Stomach (tissue), 9 donors: Measurements from ENCODE around the gene AKT1. TPM values are rescaled to one million over a fixed set of nuclear protein-coding genes. Genes with fewer than 3 reads are reported as not detected.

Source experiments
- DNase-seq, 2 donors: peaks; one replicate each; pipeline versions ENCODE4 v3.0.0 to v3.0.0-alpha.2; 2013 to 2019
- H3K27ac ChIP-seq, 5 donors: fragments of 200-600 bp in 4 of 5; sonication (generic) in 4 of 5; one replicate each; pipeline ENCODE4 v1.5.1; 2013 to 2019; ENCODE audit warnings: mild to moderate bottlenecking in 1 of 5, moderate library complexity in 1 of 5
- H3K27me3 ChIP-seq, 3 donors: fragments of 200-600 bp; sonication (generic); one replicate each; pipeline ENCODE4 v1.5.1; 2017 to 2019; ENCODE audit warnings: mixed run types in 1 of 3
- H3K36me3 ChIP-seq, 4 donors: fragments of 200-600 bp; sonication (generic); 1 replicate in 3 of 4; 2 replicates in 1 of 4; pipeline ENCODE4 v1.5.1; 2016 to 2019
- H3K4me1 ChIP-seq, 4 donors: fragments of 200-600 bp; sonication (generic); one replicate each; pipeline ENCODE4 v1.5.1; 2016 to 2019
- H3K4me3 ChIP-seq, 4 donors: fragments of 200-600 bp; sonication (generic) in 3 of 4; one replicate each; pipeline ENCODE4 v1.5.1; 2016 to 2019; ENCODE audit warnings: mild to moderate bottlenecking in 1 of 4
- H3K9me3 ChIP-seq, 4 donors: fragments of 200-600 bp; sonication (generic); one replicate each; pipeline ENCODE4 v1.5.1; 2016 to 2019
- EP300 ChIP-seq: sonication (generic); formaldehyde crosslinking; IDR thresholded peaks from one replicate; pipeline ENCODE4 v1.6.1; 2017; ENCODE audit warnings: antibody characterized with exemption
- POLR2A ChIP-seq, 4 donors: fragments of 450-650 bp; IDR thresholded peaks; one replicate each; pipeline ENCODE4 v1.6.1; 2016; ENCODE audit warnings: antibody characterized with exemption in 4 of 4, control low read depth in 2 of 4, mild to moderate bottlenecking in 1 of 4, moderate library complexity in 1 of 4
- POLR2AphosphoS5 ChIP-seq, 3 donors: sonication (generic); formaldehyde crosslinking; IDR thresholded peaks; one replicate each; pipeline ENCODE4 v1.6.1; 2016; ENCODE audit warnings: antibody characterized with exemption in 3 of 3
- WGBS, 5 donors: extraction: QIAGEN DNeasy Blood & Tissue Kit in 3 of 5; methylation state at CpG; one replicate each; pipeline versions ENCODE4 v1.1.5 to v1.1.7; 2013 to 2018; 5-methylcytosine and 5-hydroxymethylcytosine counted together
- intact Hi-C: fragments of 100-400 bp; cut with DNase I; formaldehyde crosslinking; loops from one replicate; pipeline ENCODE4 v1.15.1; 2023; ENCODE audit warnings: low total_unique reads
- polyA plus RNA-seq, 3 donors: library from polyadenylated mRNA; stranded (reverse); fragments of 200-250 nt; gene quantifications; one replicate each; pipeline ENCODE4 v1.2.3, GENCODE V29; 2013
- total RNA-seq, 5 donors: library from RNA; depleted of rRNA; stranded (reverse); fragments of >200 nt; gene quantifications; one replicate each; pipeline versions ENCODE4 v1.1.0 to v1.2.3, GENCODE V29; 2014 to 2016
- TF ChIP-seq, protein P1 (sequence below), 7 experiments: fragments of 450-650 bp in 4 of 7; fragments of 200-600 bp in 3 of 7; sonication (generic) in 3 of 7; IDR thresholded peaks; one replicate each; pipeline ENCODE4 v1.5.1; 2016 to 2019; ENCODE audit warnings: antibody characterized with exemption in 7 of 7, control low read depth in 2 of 7, mild to moderate bottlenecking in 1 of 7
- donor health status: healthy with polysubstance abuse.
- donor health status: Bipolar disorder and iron deficiency.
- donor health status: healthy.

Gene AKT1
- total and polyA plus RNA-seq, 8 donors, result 85.2 to 292 (median 113) TPM

DNA sequence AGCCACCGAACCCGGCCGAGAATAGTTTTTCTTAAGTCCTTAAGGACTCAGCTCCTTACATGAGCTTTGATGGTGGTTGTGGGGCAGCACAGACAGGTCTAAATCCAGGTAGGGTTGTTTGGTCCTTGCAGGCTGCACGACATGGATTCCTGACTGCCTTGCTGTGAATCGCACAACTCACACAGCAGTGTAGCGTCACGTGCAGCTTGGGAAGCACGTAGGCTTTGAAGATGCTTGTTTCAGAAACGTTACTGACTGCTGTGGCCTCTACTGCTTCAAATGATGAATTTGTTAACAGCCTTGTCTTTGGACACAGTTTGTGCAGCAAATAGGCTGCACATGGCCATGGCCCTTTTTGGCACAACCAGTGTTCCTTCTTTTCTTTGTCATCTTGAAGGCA lies 35.2 kb upstream of the AKT1 start:
- H3K9me3 ChIP-seq, result no peaks in the 10 kb centered on the region
- WGBS, 5 donors, result 65 to 77% (median 74%) methylated on average over 9 of the region's 9 CpGs
- H3K27me3 ChIP-seq, result peaks cover 0 to 12% (median 0%) of the 10 kb centered on the region in 3 donors
- no peak for DNase-seq
- intact Hi-C loops, result no loop called here
- peaks cover 16 to 23% (median 19%) of the 10 kb centered on the region in 4 donors for H3K4me1 ChIP-seq
- no peak overlapping the region for H3K4me3 ChIP-seq
- H3K36me3 ChIP-seq, result no peaks in the 10 kb centered on the region
- no peak for TF ChIP-seq POLR2A (IDR thresholded peaks at IDR 0.05)
- TF ChIP-seq, protein P1, sequence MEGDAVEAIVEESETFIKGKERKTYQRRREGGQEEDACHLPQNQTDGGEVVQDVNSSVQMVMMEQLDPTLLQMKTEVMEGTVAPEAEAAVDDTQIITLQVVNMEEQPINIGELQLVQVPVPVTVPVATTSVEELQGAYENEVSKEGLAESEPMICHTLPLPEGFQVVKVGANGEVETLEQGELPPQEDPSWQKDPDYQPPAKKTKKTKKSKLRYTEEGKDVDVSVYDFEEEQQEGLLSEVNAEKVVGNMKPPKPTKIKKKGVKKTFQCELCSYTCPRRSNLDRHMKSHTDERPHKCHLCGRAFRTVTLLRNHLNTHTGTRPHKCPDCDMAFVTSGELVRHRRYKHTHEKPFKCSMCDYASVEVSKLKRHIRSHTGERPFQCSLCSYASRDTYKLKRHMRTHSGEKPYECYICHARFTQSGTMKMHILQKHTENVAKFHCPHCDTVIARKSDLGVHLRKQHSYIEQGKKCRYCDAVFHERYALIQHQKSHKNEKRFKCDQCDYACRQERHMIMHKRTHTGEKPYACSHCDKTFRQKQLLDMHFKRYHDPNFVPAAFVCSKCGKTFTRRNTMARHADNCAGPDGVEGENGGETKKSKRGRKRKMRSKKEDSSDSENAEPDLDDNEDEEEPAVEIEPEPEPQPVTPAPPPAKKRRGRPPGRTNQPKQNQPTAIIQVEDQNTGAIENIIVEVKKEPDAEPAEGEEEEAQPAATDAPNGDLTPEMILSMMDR (IDR thresholded peaks at IDR 0.05), result no peak
- no peak for TF ChIP-seq POLR2AphosphoS5 (IDR thresholded peaks at IDR 0.05)
- TF ChIP-seq EP300, result no peak
- no peak overlapping the region for H3K27ac ChIP-seq

DNA sequence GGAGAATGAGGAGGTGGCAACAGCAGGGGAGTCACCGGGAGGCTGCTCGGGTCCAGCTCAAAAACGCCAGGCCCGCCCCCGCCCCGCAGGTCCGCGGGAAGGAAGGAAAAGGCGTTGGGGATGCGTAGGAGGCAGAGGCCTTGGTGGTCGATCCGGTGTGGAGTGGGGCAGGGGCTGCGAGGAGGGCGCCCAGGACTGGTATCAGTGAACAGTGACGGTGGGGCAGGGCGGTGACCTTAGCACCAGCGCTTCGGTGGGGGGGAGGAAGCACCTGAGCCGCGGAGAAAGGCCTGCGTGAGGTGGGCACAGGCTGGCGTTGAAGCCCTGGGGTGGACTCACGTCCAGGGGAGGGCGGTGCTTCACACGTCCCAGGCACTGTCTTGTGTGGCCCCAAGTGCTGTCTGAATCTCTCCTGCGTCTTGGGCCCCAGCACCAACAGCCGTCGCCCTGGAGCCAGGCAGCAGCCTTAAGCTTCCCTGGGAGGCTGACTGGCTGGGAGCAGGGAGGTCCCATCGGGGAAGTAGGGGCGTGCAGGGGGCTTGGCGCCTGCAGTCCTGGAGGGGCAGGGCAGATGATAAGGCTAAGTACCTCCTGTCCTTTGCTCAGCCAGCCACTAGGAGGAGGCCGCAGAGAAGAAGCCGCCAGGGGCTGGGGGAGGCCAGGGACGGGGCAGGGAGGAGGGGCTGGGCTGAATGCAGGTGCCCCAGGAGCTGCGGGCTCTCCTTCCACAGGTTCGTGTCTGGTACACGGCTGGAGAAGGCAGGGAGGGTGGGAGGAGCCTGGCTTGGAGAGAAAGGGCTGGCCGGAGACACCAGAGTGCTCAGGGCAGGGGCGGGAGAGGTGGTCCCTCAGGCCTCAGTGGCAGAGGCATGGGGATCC lies 31.9 kb upstream of the AKT1 start:
- peak; percentile 43 to 80 for DNase-seq
- intact Hi-C loops, result loop anchor here (10.0 kb wide), 1 partner anchor 53 kb away; no protein-coding TSS in a partner anchor
- WGBS, 5 donors, result 6 to 13% (median 8%) methylated on average over 13 to 39 of the region's 39 CpGs
- H3K4me3 ChIP-seq, result peak overlapping the region; percentile 53 to 67 (median 58)
- peak overlapping the region in 2 of 5 donors; percentile 24 to 37 for H3K27ac ChIP-seq
- H3K9me3 ChIP-seq, result no peaks in the 10 kb centered on the region
- H3K4me1 ChIP-seq, result peaks cover 20 to 26% (median 23%) of the 10 kb centered on the region in 4 donors
- H3K27me3 ChIP-seq, result peaks cover 0 to 29% (median 0%) of the 10 kb centered on the region in 3 donors
- H3K36me3 ChIP-seq, result no peaks in the 10 kb centered on the region
- no peak for TF ChIP-seq POLR2AphosphoS5 (IDR thresholded peaks at IDR 0.05)
- no peak for TF ChIP-seq EP300
- no peak for TF ChIP-seq POLR2A (IDR thresholded peaks at IDR 0.05)
- TF ChIP-seq, protein P1 (IDR thresholded peaks at IDR 0.05), result peak in 4 of 7 experiments; percentile 29 to 53 (median 41)

DNA sequence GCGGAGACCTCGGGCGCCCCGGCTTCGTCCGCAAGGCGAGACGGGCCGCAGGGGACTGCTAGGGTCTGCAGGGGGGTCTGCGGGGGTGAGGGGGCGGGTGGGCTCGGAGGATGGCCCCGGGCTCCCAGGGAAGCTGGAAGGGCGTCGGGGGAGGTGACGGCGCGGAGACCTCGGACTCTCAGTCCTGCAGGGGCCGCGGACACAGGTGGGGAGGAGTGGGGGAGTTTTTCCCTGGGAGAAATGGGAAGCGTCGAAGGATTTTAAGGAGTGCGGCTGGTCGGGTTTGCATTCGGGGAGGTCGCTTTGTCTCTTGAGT lies 31.3 kb upstream of the AKT1 start:
- no peak for TF ChIP-seq POLR2AphosphoS5 (IDR thresholded peaks at IDR 0.05)
- no peak for TF ChIP-seq EP300
- no peak for TF ChIP-seq POLR2A (IDR thresholded peaks at IDR 0.05)
- TF ChIP-seq, protein P1 (IDR thresholded peaks at IDR 0.05), result no peak
- DNase-seq, result no peak
- peak overlapping the region; percentile 53 to 67 (median 58) for H3K4me3 ChIP-seq
- H3K27me3 ChIP-seq, result peaks cover 0 to 29% (median 0%) of the 10 kb centered on the region in 3 donors
- H3K36me3 ChIP-seq, result no peaks in the 10 kb centered on the region
- intact Hi-C loops, result loop anchor here (10.0 kb wide), 1 partner anchor 52 kb away; no protein-coding TSS in a partner anchor
- no peaks in the 10 kb centered on the region for H3K9me3 ChIP-seq
- 2 to 6% (median 2%) methylated on average over 10 to 27 of the region's 27 CpGs for WGBS, 5 donors
- H3K27ac ChIP-seq, result peak overlapping the region in 2 of 5 donors; percentile 24 to 37
- H3K4me1 ChIP-seq, result peaks cover 20 to 26% (median 23%) of the 10 kb centered on the region in 4 donors

DNA sequence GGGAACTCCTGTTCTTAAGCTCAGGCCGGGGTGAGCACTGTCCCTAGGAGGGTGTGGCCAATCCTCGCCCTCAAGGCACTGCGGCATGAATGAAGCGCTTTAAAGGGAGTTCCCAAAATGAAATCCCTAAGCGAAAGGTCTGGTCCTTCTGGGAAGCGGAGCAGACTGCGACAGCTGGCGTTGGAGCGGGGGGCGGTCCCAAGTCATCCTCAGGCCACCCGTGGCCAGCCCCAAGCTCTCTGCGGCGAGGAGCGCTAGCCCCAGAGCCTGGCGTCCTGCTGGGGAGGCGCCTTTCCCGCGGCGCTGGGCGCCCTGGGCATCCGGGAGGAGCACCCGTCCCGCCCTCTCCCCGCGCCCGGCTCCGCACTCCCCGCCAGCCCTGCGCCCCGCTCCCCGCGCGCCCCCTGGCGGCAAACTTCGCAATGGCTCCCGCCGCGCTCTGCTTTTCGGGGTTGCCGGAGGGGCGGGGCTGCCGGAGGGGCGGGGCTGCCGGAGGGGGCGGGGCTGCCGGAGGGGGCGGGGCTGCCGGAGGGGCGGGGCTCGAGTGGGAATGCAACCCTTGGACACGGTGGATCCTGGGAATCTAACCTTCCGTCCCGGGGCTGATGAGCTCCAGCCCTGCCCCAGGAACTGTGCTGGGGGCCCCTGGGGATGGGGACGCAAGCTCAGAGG lies 30.8 kb upstream of the AKT1 start:
- Histone ChIP-seq H3K9me3 (no peaks in the 10 kb centered on the region), H3K27ac (peak overlapping the region; percentile 49 to 77 (median 70)), H3K27me3 (peaks cover 0 to 29% (median 0%) of the 10 kb centered on the region in 3 donors), H3K4me3 (peak overlapping the region; percentile 53 to 67 (median 58)), H3K4me1 (peaks cover 22 to 29% (median 25%) of the 10 kb centered on the region in 4 donors), H3K36me3 (no peaks in the 10 kb centered on the region)
- TF ChIP-seq EP300 (no peak), POLR2A (IDR thresholded peaks at IDR 0.05) (no peak), POLR2AphosphoS5 (IDR thresholded peaks at IDR 0.05) (peak; percentile 9 to 74 (median 17))
- TF ChIP-seq, protein P1 (IDR thresholded peaks at IDR 0.05), result peak in 5 of 7 experiments; percentile 23 to 95 (median 90)
- intact Hi-C loops, result loop anchor here (10.0 kb wide), 1 partner anchor 52 kb away; no protein-coding TSS in a partner anchor
- DNase-seq, result peak; percentile 96
- WGBS, 5 donors, result 0 to 3% (median 1%) methylated on average over 11 to 52 of the region's 54 CpGs
